ENCODE results near the gene CDH8. TPM values are rescaled to one million over a fixed set of nuclear protein-coding genes. Genes with fewer than 3 reads are reported as not detected.
A peak's percentile ranks its signal among the peaks of the same experiment; 100 is the strongest.

CDH8 gene
- total RNA-seq, 1 donor from 2014 or later: 23.7 TPM

DNA sequence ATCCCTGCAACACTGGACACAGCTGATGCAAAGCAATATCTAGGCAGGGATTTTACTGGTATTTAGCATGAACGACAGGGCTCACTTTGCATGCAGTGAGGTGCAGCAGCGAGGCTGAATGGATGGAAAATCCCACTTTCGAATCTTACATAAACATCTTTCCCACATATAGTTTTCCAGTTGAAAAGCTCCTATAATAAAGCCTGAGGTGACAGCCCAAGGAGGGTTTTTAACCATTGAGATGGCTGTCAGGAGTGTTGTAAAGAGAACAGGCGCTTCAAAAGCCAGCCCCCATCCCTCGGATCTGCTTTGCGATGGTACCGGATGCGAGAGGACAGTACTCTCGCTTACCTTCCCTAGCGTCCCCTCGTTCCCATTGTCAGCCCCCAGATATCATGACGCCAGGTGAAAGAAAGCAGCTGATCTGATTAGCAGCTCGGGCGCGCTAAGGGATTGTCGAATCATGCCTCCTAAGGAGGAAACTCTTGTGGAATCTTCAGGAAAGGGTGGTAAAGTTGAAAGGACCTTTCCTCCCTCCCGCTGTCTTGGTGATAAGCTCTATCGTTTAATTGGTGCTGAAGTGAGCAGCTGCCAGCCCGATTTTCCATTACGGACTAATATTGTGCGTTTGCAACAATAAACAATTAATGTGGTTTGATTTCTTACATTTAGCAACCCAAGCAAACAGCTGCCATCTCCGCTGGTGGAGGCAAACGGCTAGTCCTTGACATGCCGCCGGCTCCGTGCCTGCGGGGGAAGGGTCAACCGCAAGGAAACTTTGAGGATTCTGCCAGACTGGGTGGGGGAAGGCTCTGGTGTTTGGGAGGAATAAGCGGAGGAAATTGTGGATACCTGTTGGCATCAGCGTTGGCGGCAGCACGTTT is 1.8 kb downstream of the CDH8 start:
- Histone ChIP-seq H3K4me2 (peak overlapping the region; percentile 98), H3K4me3 (peak overlapping the region; percentile 81), H3K9ac (no peak overlapping the region), H3K36me3 (no peaks in the 10 kb centered on the region), H3K27me3 (peaks cover 45% of the 10 kb centered on the region), H3K4me1 (peaks cover 38% of the 10 kb centered on the region), H3K79me2 (ENCODE audit: low read depth) (no peaks in the 10 kb centered on the region), H3K27ac (no peak overlapping the region), H2AFZ (replicated peaks) (peak overlapping the region; percentile 92), H3K9me3 (ENCODE audit: low read depth) (no peaks in the 10 kb centered on the region), H4K20me1 (ENCODE audit: low read depth) (no peaks in the 10 kb centered on the region), H3F3A (ENCODE audit: low read depth) (peaks cover 54% of the 10 kb centered on the region)
- peaks cover 22% of the 10 kb centered on the region for H3K27me3 Mint-ChIP-seq (ENCODE audit: insufficient read depth, low read depth)
- H3K4me3 Mint-ChIP-seq: peak overlapping the region; percentile 93
- peaks cover 34% of the 10 kb centered on the region for H3K4me1 Mint-ChIP-seq
- TF ChIP-seq EZH2 (IDR thresholded peaks at IDR 0.05) (peak; percentile 25), EZH2phosphoT487 (IDR thresholded peaks at IDR 0.05) (no peak)
- peak; percentile 66 for DNase-seq (ENCODE audit: low spot score)
- no peaks in the 10 kb centered on the region for H3K36me3 Mint-ChIP-seq
- no peak overlapping the region for H3K27ac Mint-ChIP-seq
- no peaks in the 10 kb centered on the region for H3K9me3 Mint-ChIP-seq

DNA sequence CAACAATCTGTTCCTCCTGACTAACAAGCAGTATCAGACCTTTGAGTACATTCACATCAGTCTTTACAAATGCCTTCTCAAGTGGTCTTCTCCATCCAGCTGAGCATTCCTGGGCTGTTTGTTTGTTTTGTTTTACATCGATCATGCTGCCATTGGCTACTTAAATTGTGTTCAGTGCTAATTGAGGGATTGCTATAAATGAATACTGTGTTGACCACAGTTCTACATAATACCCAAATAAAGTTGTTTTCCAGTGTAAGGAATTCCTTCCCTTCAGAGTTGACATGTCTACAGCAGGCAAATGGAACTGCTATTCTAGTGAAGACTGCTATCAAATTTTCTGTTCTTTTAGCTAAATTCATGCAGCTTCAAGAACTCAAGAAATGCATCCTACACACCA is 3.2 kb downstream of the CDH8 start:
- H3K9me3 ChIP-seq (ENCODE audit: low read depth): no peaks in the 10 kb centered on the region
- no peak overlapping the region for H3K27ac ChIP-seq
- Mint-ChIP-seq H3K4me3 (no peak overlapping the region), H3K36me3 (no peaks in the 10 kb centered on the region), H3K27ac (no peak overlapping the region), H3K4me1 (peaks cover 24% of the 10 kb centered on the region), H3K9me3 (no peaks in the 10 kb centered on the region), H3K27me3 (ENCODE audit: insufficient read depth, low read depth) (peaks cover 22% of the 10 kb centered on the region)
- H3K4me1 ChIP-seq: peaks cover 25% of the 10 kb centered on the region
- H3K9ac ChIP-seq: no peak overlapping the region
- H3K36me3 ChIP-seq: no peaks in the 10 kb centered on the region
- DNase-seq (ENCODE audit: low spot score): peak; percentile 27
- no peaks in the 10 kb centered on the region for H4K20me1 ChIP-seq (ENCODE audit: low read depth)
- H2AFZ ChIP-seq (replicated peaks): no peak overlapping the region
- H3K4me2 ChIP-seq: peak overlapping the region; percentile 98
- TF ChIP-seq, protein P1, sequence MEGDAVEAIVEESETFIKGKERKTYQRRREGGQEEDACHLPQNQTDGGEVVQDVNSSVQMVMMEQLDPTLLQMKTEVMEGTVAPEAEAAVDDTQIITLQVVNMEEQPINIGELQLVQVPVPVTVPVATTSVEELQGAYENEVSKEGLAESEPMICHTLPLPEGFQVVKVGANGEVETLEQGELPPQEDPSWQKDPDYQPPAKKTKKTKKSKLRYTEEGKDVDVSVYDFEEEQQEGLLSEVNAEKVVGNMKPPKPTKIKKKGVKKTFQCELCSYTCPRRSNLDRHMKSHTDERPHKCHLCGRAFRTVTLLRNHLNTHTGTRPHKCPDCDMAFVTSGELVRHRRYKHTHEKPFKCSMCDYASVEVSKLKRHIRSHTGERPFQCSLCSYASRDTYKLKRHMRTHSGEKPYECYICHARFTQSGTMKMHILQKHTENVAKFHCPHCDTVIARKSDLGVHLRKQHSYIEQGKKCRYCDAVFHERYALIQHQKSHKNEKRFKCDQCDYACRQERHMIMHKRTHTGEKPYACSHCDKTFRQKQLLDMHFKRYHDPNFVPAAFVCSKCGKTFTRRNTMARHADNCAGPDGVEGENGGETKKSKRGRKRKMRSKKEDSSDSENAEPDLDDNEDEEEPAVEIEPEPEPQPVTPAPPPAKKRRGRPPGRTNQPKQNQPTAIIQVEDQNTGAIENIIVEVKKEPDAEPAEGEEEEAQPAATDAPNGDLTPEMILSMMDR (IDR thresholded peaks at IDR 0.05): no peak
- no peak for TF ChIP-seq EZH2 (IDR thresholded peaks at IDR 0.05)
- no peak for TF ChIP-seq EZH2phosphoT487 (IDR thresholded peaks at IDR 0.05)
- no peak overlapping the region for H3K4me3 ChIP-seq
- no peaks in the 10 kb centered on the region for H3K79me2 ChIP-seq (ENCODE audit: low read depth)
- peaks cover 41% of the 10 kb centered on the region for H3F3A ChIP-seq (ENCODE audit: low read depth)
- peaks cover 31% of the 10 kb centered on the region for H3K27me3 ChIP-seq

DNA sequence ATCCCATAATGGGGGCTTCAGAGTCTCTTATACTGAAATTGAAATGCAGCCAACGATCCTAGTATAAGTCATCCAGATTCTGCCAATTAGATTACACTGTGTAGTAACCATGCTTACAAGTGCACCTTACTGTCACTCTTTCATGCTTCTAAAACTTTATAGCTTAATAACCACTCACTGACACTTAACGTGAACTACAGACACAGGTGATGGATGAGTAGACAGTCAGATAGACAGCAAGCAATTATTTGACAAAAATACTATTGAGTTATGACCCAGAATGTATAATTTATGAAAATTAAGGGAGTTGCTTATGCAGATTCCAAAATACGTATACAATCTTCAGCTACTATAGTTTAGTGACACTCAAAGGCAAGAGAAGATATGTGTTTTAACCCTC is 6.3 kb downstream of the CDH8 start:
- no peaks in the 10 kb centered on the region for H3K9me3 ChIP-seq (ENCODE audit: low read depth)
- peaks cover 14% of the 10 kb centered on the region for H3K27me3 Mint-ChIP-seq (ENCODE audit: insufficient read depth, low read depth)
- H3K9ac ChIP-seq: no peak overlapping the region
- H3K36me3 ChIP-seq: no peaks in the 10 kb centered on the region
- H3K4me3 ChIP-seq: no peak overlapping the region
- H3F3A ChIP-seq (ENCODE audit: low read depth): peaks cover 12% of the 10 kb centered on the region
- TF ChIP-seq EZH2phosphoT487 (IDR thresholded peaks at IDR 0.05) (no peak), EZH2 (IDR thresholded peaks at IDR 0.05) (no peak)
- TF ChIP-seq, protein P1 (IDR thresholded peaks at IDR 0.05): no peak
- no peaks in the 10 kb centered on the region for H3K36me3 Mint-ChIP-seq
- no peaks in the 10 kb centered on the region for H3K79me2 ChIP-seq (ENCODE audit: low read depth)
- peaks cover 9% of the 10 kb centered on the region for H3K4me1 Mint-ChIP-seq
- no peak overlapping the region for H2AFZ ChIP-seq (replicated peaks)
- H3K27ac Mint-ChIP-seq: no peak overlapping the region
- H3K4me1 ChIP-seq: peaks cover 16% of the 10 kb centered on the region
- H3K4me3 Mint-ChIP-seq: no peak overlapping the region
- no peaks in the 10 kb centered on the region for H4K20me1 ChIP-seq (ENCODE audit: low read depth)
- no peak overlapping the region for H3K27ac ChIP-seq
- no peak overlapping the region for H3K4me2 ChIP-seq
- peaks cover 16% of the 10 kb centered on the region for H3K27me3 ChIP-seq
- H3K9me3 Mint-ChIP-seq: no peaks in the 10 kb centered on the region
- DNase-seq (ENCODE audit: low spot score): no peak

DNA sequence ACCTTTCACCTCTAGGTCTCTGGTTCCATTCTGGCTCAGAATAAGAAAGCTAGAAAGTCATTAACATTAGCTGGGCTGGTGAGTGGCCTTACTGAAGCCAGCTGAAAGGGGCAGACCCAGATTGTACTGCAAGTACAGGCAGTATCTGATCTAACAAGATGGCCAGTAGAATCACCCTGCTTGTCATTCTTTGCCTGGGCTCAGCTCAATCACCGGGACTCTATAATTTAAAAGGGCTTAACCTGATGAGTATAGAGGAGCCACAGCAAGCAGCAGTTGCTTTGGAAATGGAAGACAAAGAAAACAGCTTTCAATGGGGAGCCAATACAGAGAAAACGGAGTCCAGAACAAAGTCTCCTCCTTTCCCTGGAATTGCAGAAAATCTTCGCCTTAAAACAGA is 13.6 kb downstream of the CDH8 start:
- Histone ChIP-seq H3K27ac (peak overlapping the region; percentile 82), H3K79me2 (ENCODE audit: low read depth) (no peaks in the 10 kb centered on the region), H3K36me3 (no peaks in the 10 kb centered on the region), H3F3A (ENCODE audit: low read depth) (peaks cover 31% of the 10 kb centered on the region), H3K9ac (no peak overlapping the region), H3K4me1 (peaks cover 39% of the 10 kb centered on the region), H2AFZ (replicated peaks) (no peak overlapping the region), H3K4me2 (peak overlapping the region; percentile 68), H3K9me3 (ENCODE audit: low read depth) (no peaks in the 10 kb centered on the region), H3K4me3 (peak overlapping the region; percentile 8), H4K20me1 (ENCODE audit: low read depth) (no peaks in the 10 kb centered on the region), H3K27me3 (no peaks in the 10 kb centered on the region)
- TF ChIP-seq EZH2phosphoT487 (IDR thresholded peaks at IDR 0.05): peak; percentile 21
- TF ChIP-seq, protein P1 (IDR thresholded peaks at IDR 0.05): no peak
- no peaks in the 10 kb centered on the region for H3K36me3 Mint-ChIP-seq
- no peaks in the 10 kb centered on the region for H3K9me3 Mint-ChIP-seq
- peaks cover 3% of the 10 kb centered on the region for H3K27me3 Mint-ChIP-seq (ENCODE audit: insufficient read depth, low read depth)
- H3K4me1 Mint-ChIP-seq: peaks cover 28% of the 10 kb centered on the region
- no peak overlapping the region for H3K27ac Mint-ChIP-seq
- H3K4me3 Mint-ChIP-seq: no peak overlapping the region
- peak; percentile 76 for DNase-seq (ENCODE audit: low spot score)

Measured in neural progenitor cell (in vitro differentiated cells).